H1 (cell line): Measurements from ENCODE around the gene FAM53A. TPM values are rescaled to one million over a fixed set of nuclear protein-coding genes. Genes with fewer than 3 reads are reported as not detected.

Experiments
- CTCF ChIA-PET: fragments of 300-600 bp; sonication (Branson Sonifier 250); formaldehyde crosslinking; loops from one replicate; lab custom pipeline; 2021; ENCODE audit not compliant: partially characterized antibody; lab: Charles Lee
- POLR2A ChIA-PET: fragments of 300-600 bp; sonication (Branson Sonifier 250); formaldehyde crosslinking; loops from one replicate; lab custom pipeline; 2021; ENCODE audit warnings: inconsistent platforms; ENCODE audit not compliant: partially characterized antibody; lab: Charles Lee
- DNase-seq, 2 experiments: peaks; one replicate each; pipeline versions ENCODE4 v3.0.0 to v3.0.0-alpha.2; 2010 to 2022; ENCODE audit warnings: low spot score in 2 of 2, low read depth in 1 of 2, mixed read lengths in 1 of 2
- FAIRE-seq: peaks from 2 replicates; lab custom pipeline; 2011; peaks lifted over from hg19 to GRCh38; lab: Jason Lieb, UNC
- H2AFZ ChIP-seq: 2 replicates; pipeline ENCODE4 v1.8.1; 2012; ENCODE audit warnings: low read length, inconsistent platforms
- H2AK5ac ChIP-seq: 2 replicates; pipeline ENCODE4 v1.6.1; 2013; ENCODE audit warnings: low read depth, low read length
- H2BK120ac ChIP-seq: replicated peaks from 2 replicates; pipeline ENCODE3; 2013; ENCODE audit warnings: low read depth, low read length, inconsistent platforms
- H2BK12ac ChIP-seq: 2 replicates; pipeline ENCODE4 v1.6.1; 2013; ENCODE audit warnings: low read depth, low read length
- H2BK15ac ChIP-seq: 2 replicates; pipeline ENCODE4 v1.6.1; 2013; ENCODE audit warnings: low read length
- H2BK20ac ChIP-seq: 2 replicates; pipeline ENCODE4 v1.6.1; 2013; ENCODE audit warnings: low read length
- H2BK5ac ChIP-seq: 2 replicates; pipeline ENCODE4 v1.6.1; 2013; ENCODE audit warnings: low read depth, low read length
- H3K14ac ChIP-seq: 2 replicates; pipeline ENCODE4 v1.6.1; 2013; ENCODE audit warnings: inconsistent platforms; ENCODE audit not compliant: insufficient read length
- H3K18ac ChIP-seq: 2 replicates; pipeline ENCODE4 v1.6.1; 2013; ENCODE audit warnings: low read length; ENCODE audit errors: extremely low read depth
- H3K23ac ChIP-seq: 2 replicates; pipeline ENCODE4 v1.6.1; 2013; ENCODE audit warnings: inconsistent platforms; ENCODE audit not compliant: insufficient read length
- H3K23me2 ChIP-seq: 2 replicates; pipeline ENCODE4 v1.6.1; 2013; ENCODE audit warnings: low read depth, low read length
- H3K27ac ChIP-seq: 2 replicates; pipeline ENCODE4 v1.6.1; 2011; ENCODE audit warnings: low read depth, low read length, inconsistent platforms
- H3K27me3 ChIP-seq, 4 experiments: replicated peaks in 1 of 4; 1 replicate in 1 of 4; 2 replicates in 3 of 4; pipeline versions ENCODE4 v1.6.1 to v1.8.1; 2011 to 2013; ENCODE audit warnings: low read length in 3 of 4, mild to moderate bottlenecking in 3 of 4, inconsistent platforms in 2 of 4, mixed read lengths in 2 of 4, moderate library complexity in 1 of 4; ENCODE audit not compliant: control insufficient read depth in 3 of 4, insufficient read depth in 3 of 4; ENCODE audit errors: extremely low read depth in 1 of 4
- H3K36me3 ChIP-seq, 4 experiments: 2 replicates each; pipeline versions ENCODE4 v1.6.1 to v1.8.1; 2011 to 2013; ENCODE audit warnings: mild to moderate bottlenecking in 4 of 4, low read length in 3 of 4, moderate library complexity in 2 of 4, control low read depth in 1 of 4, inconsistent platforms in 1 of 4; ENCODE audit not compliant: insufficient read depth in 4 of 4, control insufficient read depth in 2 of 4
- H3K4ac ChIP-seq: replicated peaks from 2 replicates; pipeline ENCODE3; 2013; ENCODE audit warnings: low read length, low read depth, mixed read lengths, inconsistent platforms; ENCODE audit not compliant: insufficient read length
- H3K4me1 ChIP-seq, 4 experiments: replicated peaks in 1 of 4; 1 replicate in 1 of 4; 2 replicates in 3 of 4; pipeline versions ENCODE4 v1.6.1 to v1.8.1; 2011 to 2013; ENCODE audit warnings: low read length in 3 of 4, inconsistent platforms in 2 of 4, mixed read lengths in 1 of 4; ENCODE audit not compliant: insufficient read depth in 4 of 4, control insufficient read depth in 3 of 4
- H3K4me2 ChIP-seq, 2 experiments: 2 replicates each; pipeline versions ENCODE4 v1.6.1 to v1.8.1; 2011 to 2013; ENCODE audit warnings: low read depth in 2 of 2, low read length in 2 of 2, control low read depth in 1 of 2, inconsistent platforms in 1 of 2, mild to moderate bottlenecking in 1 of 2; ENCODE audit not compliant: insufficient read depth in 1 of 2
- H3K4me3 ChIP-seq, 4 experiments: fragments of 200-600, 300-600 bp in 1 of 4; sonication (generic), shearing (Covaris generic), sonication (Bioruptor Twin) in 1 of 4; 2 replicates each; pipeline versions ENCODE4 v1.5.1 to v1.8.1; 2011 to 2016; ENCODE audit warnings: low read length in 4 of 4, low read depth in 3 of 4, control low read depth in 2 of 4, inconsistent platforms in 2 of 4, mild to moderate bottlenecking in 2 of 4, mixed read lengths in 1 of 4, moderate library complexity in 1 of 4; ENCODE audit not compliant: insufficient read depth in 2 of 4; ENCODE audit errors: extremely low read depth in 1 of 4
- H3K56ac ChIP-seq: replicated peaks from 2 replicates; pipeline ENCODE3; 2013; ENCODE audit warnings: low read depth, mild to moderate bottlenecking, mixed read lengths, low read length, inconsistent platforms; ENCODE audit not compliant: insufficient read length
- H3K79me1 ChIP-seq: 2 replicates; pipeline ENCODE4 v1.6.1; 2013; ENCODE audit warnings: low read depth, low read length, control low read depth
- H3K79me2 ChIP-seq, 2 experiments: 2 replicates each; pipeline versions ENCODE4 v1.6.1 to v1.8.1; 2012 to 2013; ENCODE audit warnings: low read length in 2 of 2, mild to moderate bottlenecking in 2 of 2, inconsistent platforms in 1 of 2; ENCODE audit not compliant: insufficient read depth in 2 of 2, control insufficient read depth in 1 of 2
- H3K9ac ChIP-seq, 4 experiments: replicated peaks in 1 of 4; 1 replicate in 1 of 4; 2 replicates in 3 of 4; pipeline versions ENCODE4 v1.6.1 to v1.8.1; 2011 to 2013; ENCODE audit warnings: low read depth in 3 of 4, low read length in 3 of 4, control low read depth in 2 of 4, mild to moderate bottlenecking in 2 of 4, moderate library complexity in 2 of 4, inconsistent platforms in 1 of 4; ENCODE audit errors: extremely low read depth in 1 of 4
- H3K9me3 ChIP-seq, 2 experiments: 2 replicates each; pipeline versions ENCODE4 v1.6.1 to v1.8.1; 2012 to 2013; ENCODE audit warnings: mild to moderate bottlenecking in 2 of 2, moderate library complexity in 2 of 2, control low read depth in 1 of 2, inconsistent platforms in 1 of 2, low read depth in 1 of 2, low read length in 1 of 2, mixed read lengths in 1 of 2; ENCODE audit not compliant: insufficient read depth in 2 of 2
- H4K20me1 ChIP-seq, 2 experiments: replicated peaks in 1 of 2; 2 replicates each; pipeline versions ENCODE3 to v1.8.1; 2011 to 2013; ENCODE audit warnings: inconsistent platforms in 2 of 2, low read length in 2 of 2, mild to moderate bottlenecking in 1 of 2; ENCODE audit not compliant: insufficient read depth in 2 of 2, control insufficient read depth in 1 of 2
- H4K5ac ChIP-seq: 2 replicates; pipeline ENCODE4 v1.6.1; 2013; ENCODE audit warnings: low read length, low read depth, mixed read lengths, inconsistent platforms; ENCODE audit not compliant: insufficient read length
- H4K8ac ChIP-seq: 2 replicates; pipeline ENCODE4 v1.8.0; 2013; ENCODE audit warnings: mild to moderate bottlenecking, moderate library complexity, low read length, inconsistent platforms; ENCODE audit not compliant: insufficient read depth; ENCODE audit errors: extremely low read depth
- H4K91ac ChIP-seq: replicated peaks from 2 replicates; pipeline ENCODE3; 2013; ENCODE audit warnings: low read length, mixed read lengths, inconsistent platforms; ENCODE audit not compliant: insufficient read length
- BACH1 ChIP-seq: IDR thresholded peaks from 2 replicates; pipeline ENCODE4 v1.6.1; 2012; ENCODE audit warnings: low read length, improper control_type of control experiment
- CREB1 ChIP-seq: IDR thresholded peaks from 2 replicates; pipeline ENCODE4 v1.6.1; 2012; ENCODE audit warnings: inconsistent platforms
- EP300 ChIP-seq, 2 experiments: IDR thresholded peaks; 1 replicate in 1 of 2; 2 replicates in 1 of 2; pipeline ENCODE4 v1.6.1; 2011 to 2012; ENCODE audit warnings: low read depth in 2 of 2, low read length in 2 of 2, mild to moderate bottlenecking in 2 of 2, borderline replicate concordance in 1 of 2, inconsistent platforms in 1 of 2, moderate library complexity in 1 of 2
- MAFK ChIP-seq: IDR thresholded peaks from 2 replicates; pipeline ENCODE4 v1.6.1; 2012; ENCODE audit warnings: low read depth, mild to moderate bottlenecking, improper control_type of control experiment, low read length
- NRF1 ChIP-seq: IDR thresholded peaks from 2 replicates; pipeline ENCODE4 v1.6.1; 2011; ENCODE audit warnings: mild to moderate bottlenecking, low read depth, low read length, improper control_type of control experiment
- POLR2AphosphoS5 ChIP-seq: IDR thresholded peaks from 2 replicates; pipeline ENCODE4 v1.6.1; 2011; ENCODE audit warnings: low read depth, low read length
- RFX5 ChIP-seq: IDR thresholded peaks from 2 replicates; pipeline ENCODE4 v1.6.1; 2011; ENCODE audit warnings: low read depth, low read length, improper control_type of control experiment, borderline replicate concordance
- SIN3A ChIP-seq, 2 experiments: IDR thresholded peaks in 1 of 2; conservative IDR thresholded peaks in 1 of 2; 2 replicates each; pipeline ENCODE4 v1.6.1; 2011 to 2012; ENCODE audit warnings: low read length in 2 of 2, improper control_type of control experiment in 1 of 2, low read depth in 1 of 2, mild to moderate bottlenecking in 1 of 2
- SUZ12 ChIP-seq: fragments of 200-600 bp; sonication (generic); IDR thresholded peaks from 2 replicates; pipeline ENCODE4 v1.6.1; 2012; ENCODE audit warnings: mild to moderate bottlenecking, inconsistent platforms, low read length, moderate library complexity, mixed read lengths
- ZNF274 ChIP-seq: IDR thresholded peaks from 2 replicates; pipeline ENCODE4 v1.7.0; 2012; ENCODE audit warnings: low read length, borderline replicate concordance; ENCODE audit errors: extremely low read depth
- WGBS, 2 experiments: shearing (Covaris generic) in 1 of 2; methylation state at CpG; one replicate each; pipeline versions ENCODE4 v1.1.6 to v1.1.7; 2013 to 2015; ENCODE audit warnings: low lambda C conversion rate in 2 of 2, mixed read lengths in 2 of 2, inconsistent platforms in 1 of 2, low coverage in 1 of 2, missing lambda C conversion rate in 1 of 2; ENCODE audit not compliant: insufficient replicate concordance in 2 of 2, insufficient coverage in 1 of 2, insufficient read length in 1 of 2; ENCODE audit errors: extremely low coverage in 1 of 2, missing lambda C conversion rate in 1 of 2; 5-methylcytosine and 5-hydroxymethylcytosine counted together
- polyA plus RNA-seq, 7 experiments: library from polyadenylated mRNA; depleted of rRNA in 3 of 7; stranded (reverse) in 5 of 7; unstranded in 2 of 7; fragments of >200 nt in 5 of 7; fragments of 200-250 nt in 2 of 7; gene quantifications; 1 replicate in 5 of 7; 2 replicates in 1 of 7; 4 replicates in 1 of 7; pipeline versions ENCODE4 v1.2.1 to v1.2.3, GENCODE V29; 2011 to 2013; ENCODE audit warnings: missing spikeins in 2 of 7, mixed read lengths in 2 of 7
- total RNA-seq: library from RNA; stranded (reverse); fragmentation: NEBNext Ultra II Directional; extraction: Animal tissue kit (Norgen Biotek cat#: 25700); gene quantifications from 2 replicates; pipeline ENCODE4 v1.2.1, GENCODE V29; 2021

FAM53A gene
- total and polyA plus RNA-seq, 2 of the 8 experiments (the other 6 are each of a cell fraction or from before 2014, with no cell fraction given) = 1.9 to 2.0 TPM

DNA sequence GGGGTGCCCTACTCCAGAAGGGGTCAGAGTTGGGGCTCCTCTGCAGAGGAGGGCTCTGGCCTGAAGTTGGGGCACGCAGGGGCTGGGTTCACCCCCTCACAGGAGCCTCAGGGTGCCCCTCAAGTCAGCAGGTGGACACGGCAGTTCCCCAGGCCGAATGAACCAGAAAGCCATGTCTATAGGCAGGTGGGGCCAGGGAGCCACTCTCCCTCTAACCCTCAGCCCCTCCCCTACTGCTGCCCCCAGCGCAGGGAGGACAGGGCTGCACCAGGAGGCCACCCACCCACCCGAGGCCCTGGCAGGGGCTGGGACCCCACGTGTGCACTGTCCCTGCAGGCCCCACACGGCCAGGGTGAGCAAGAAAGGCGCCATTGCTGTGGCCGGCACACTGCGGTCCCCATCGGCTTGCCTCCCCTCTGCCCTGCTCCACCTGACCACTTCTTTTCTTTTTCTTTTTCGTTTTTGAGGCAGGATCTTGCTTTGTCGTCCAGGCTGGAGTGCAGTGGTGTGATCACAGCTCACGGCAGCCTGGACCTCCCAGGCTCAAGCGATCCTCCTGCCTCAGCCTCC, 83.8 kb downstream of the FAM53A start:
- Histone ChIP-seq H3K79me1 (no peaks in the 10 kb centered on the region; the same call in 1 of the 2 replicates), H3K18ac (no peak overlapping the region), H2AFZ (no peak overlapping the region), H3K27me3 (no peaks in the 10 kb centered on the region), H4K91ac (peak overlapping the region; percentile 55), H3K4me2 (no peak overlapping the region), H4K5ac (no peak overlapping the region), H4K8ac (peak overlapping the region; percentile 81), H4K20me1 (no peaks in the 10 kb centered on the region), H3K23me2 (no peaks in the 10 kb centered on the region; the same call in 1 of the 2 replicates), H2BK5ac (no peak overlapping the region), H2AK5ac (no peak overlapping the region), H3K56ac (no peak overlapping the region), H3K9ac (no peak overlapping the region), H3K14ac (no peak overlapping the region), H3K79me2 (no peaks in the 10 kb centered on the region), H2BK20ac (no peak overlapping the region), H3K27ac (no peak overlapping the region), H3K23ac (no peak overlapping the region), H3K9me3 (no peaks in the 10 kb centered on the region), H2BK15ac (no peak overlapping the region), H2BK120ac (no peak overlapping the region), H2BK12ac (0 out of 2 replicates have a peak overlapping the region, but pooled peaks have one; percentile 60), H3K36me3 (no peaks in the 10 kb centered on the region), H3K4ac (no peak overlapping the region), H3K4me1 (peaks cover 0 to 13% (median 6%) of the 10 kb centered on the region in 4 experiments; a peak in 5 of 7 replicates), H3K4me3 (no peak overlapping the region)
- WGBS, 2 experiments = 90% methylated on average over 11 of the region's 15 CpGs; no CpG with 5 or more reads in 1 of the 2 experiments
- TF ChIP-seq MAFK = no peak
- TF ChIP-seq NRF1 = no peak
- no peak for TF ChIP-seq BACH1
- TF ChIP-seq EP300 (IDR thresholded peaks at IDR 0.05; ENCODE audit: borderline replicate concordance in 1 of 2, low read depth in 2 of 2, low read length in 2 of 2) = no peak
- no peak for TF ChIP-seq SUZ12
- no peak for TF ChIP-seq CREB1
- TF ChIP-seq SIN3A (conservative IDR thresholded peaks at IDR 0.05 in 1 of 2, IDR thresholded peaks at IDR 0.05 in 1 of 2; ENCODE audit: low read depth in 1 of 2, low read length in 2 of 2) = no peak
- no peak for TF ChIP-seq POLR2AphosphoS5
- TF ChIP-seq ZNF274 = no peak
- TF ChIP-seq RFX5 = no peak
- FAIRE-seq (no peak), DNase-seq (no peak)
- ChIA-PET CTCF (interaction anchor here (0.7 kb wide), 1 partner anchor 527 kb away, joined by 4 read pairs; no protein-coding TSS in a partner anchor), POLR2A (no interaction called here)
